Activated T-cell treated with anti-CD3 and anti-CD28 coated beads, Interleukin-2, amount 50 U/mL, for 72 hours (primary cell): ENCODE data around the gene TCF7L1. TPM values are rescaled to one million over a fixed set of nuclear protein-coding genes. Genes with fewer than 3 reads are reported as not detected.
A peak's percentile ranks its signal among the peaks of the same experiment; 100 is the strongest.
"Not testable (repeated sequence)": the region's sequence is repeated elsewhere in the genome, so short reads cannot be mapped to it uniquely, and the experiment has no call there.

Experiments
- ATAC-seq, 2 donors: fragments of 150-1000 bp; cut with Tn5 transposase; replicated peaks in 1 of 2; 2 replicates each; pipeline ENCODE4 v1.10.0; 2021; ENCODE audit warnings: moderate library complexity in 2 of 2, mild to moderate bottlenecking in 1 of 2
- DNase-seq, 2 donors: peaks; one replicate each; pipeline ENCODE4 v3.0.0; 2021 to 2022; ENCODE audit warnings: mixed read lengths in 1 of 2
- H3K27ac Mint-ChIP-seq: one replicate; pipeline ENCODE4 v1.8.0; 2022; ENCODE audit warnings: mild to moderate bottlenecking, moderate library complexity, mixed read lengths
- H3K27me3 Mint-ChIP-seq: one replicate; pipeline ENCODE4 v1.8.0; 2022; ENCODE audit warnings: low read depth, mixed read lengths
- H3K36me3 Mint-ChIP-seq, 2 donors: one replicate each; pipeline ENCODE4 v1.8.0; 2022; ENCODE audit warnings: mixed read lengths in 2 of 2, mild to moderate bottlenecking in 1 of 2; ENCODE audit not compliant: insufficient read depth in 2 of 2
- H3K4me1 Mint-ChIP-seq: one replicate; pipeline ENCODE4 v1.8.0; 2022; ENCODE audit warnings: low read depth, mixed read lengths
- H3K4me3 Mint-ChIP-seq, 2 donors: one replicate each; pipeline ENCODE4 v1.8.0; 2022; ENCODE audit warnings: mild to moderate bottlenecking in 2 of 2, mixed read lengths in 2 of 2, moderate library complexity in 2 of 2
- H3K9me3 Mint-ChIP-seq, 2 donors: one replicate each; pipeline ENCODE4 v1.8.0; 2022; ENCODE audit warnings: mixed read lengths in 2 of 2
- total RNA-seq, 2 donors: library from RNA; stranded (reverse); gene quantifications; one replicate each; pipeline ENCODE4 v1.2.3, GENCODE V29; 2022

The TCF7L1 gene
- total RNA-seq, 2 donors from 2014 or later: 0.07 to 0.16 TPM

GRCh38 chr2:85319796-85320195, 186.6 kb downstream of the TCF7L1 start:
- H3K4me3 Mint-ChIP-seq: peak overlapping the region; percentile 15 to 98

GRCh38 chr2:85323351-85323987, 190.3 kb downstream of the TCF7L1 start:
- DNase-seq (no peak), ATAC-seq (no peak)
- peak overlapping the region; percentile 98 for H3K4me3 Mint-ChIP-seq
- H3K27ac Mint-ChIP-seq: peak overlapping the region; percentile 81
- H3K36me3 Mint-ChIP-seq: peaks cover 35 to 81% of the 10 kb centered on the region in 2 donors
- no peaks in the 10 kb centered on the region for H3K27me3 Mint-ChIP-seq
- H3K9me3 Mint-ChIP-seq: no peaks in the 10 kb centered on the region
- H3K4me1 Mint-ChIP-seq: peaks cover 75% of the 10 kb centered on the region

More at GRCh38 chr2:85319796-85320195, 186.6 kb downstream of the TCF7L1 start:
- Mint-ChIP-seq H3K9me3 (no peaks in the 10 kb centered on the region), H3K27me3 (no peaks in the 10 kb centered on the region), H3K27ac (peak overlapping the region; percentile 44), H3K36me3 (peaks cover 24 to 61% of the 10 kb centered on the region in 2 donors), H3K4me1 (peaks cover 73% of the 10 kb centered on the region)
- ATAC-seq (no peak), DNase-seq (no peak)

- not testable (repeated sequence) for ATAC-seq, H3K27me3 Mint-ChIP-seq, DNase-seq, H3K9me3 Mint-ChIP-seq
- Mint-ChIP-seq H3K4me3 (peak overlapping the region; percentile 98), H3K4me1 (peaks cover 75% of the 10 kb centered on the region), H3K27ac (peak overlapping the region; percentile 81), H3K36me3 (peaks cover 35 to 81% of the 10 kb centered on the region in 2 donors)
Measured at GRCh38 chr2:85323988-85324367, 190.8 kb downstream of the TCF7L1 start.

- H3K36me3 Mint-ChIP-seq: peaks cover 33 to 76% of the 10 kb centered on the region in 2 donors
- peak overlapping the region; percentile 98 for H3K4me3 Mint-ChIP-seq
- H3K27ac Mint-ChIP-seq: peak overlapping the region; percentile 99
- DNase-seq (no peak), ATAC-seq (no peak)
- H3K4me1 Mint-ChIP-seq: peaks cover 75% of the 10 kb centered on the region
- H3K27me3 Mint-ChIP-seq: no peaks in the 10 kb centered on the region
- H3K9me3 Mint-ChIP-seq: peaks cover 0 to 2% of the 10 kb centered on the region in 2 donors
Measured at GRCh38 chr2:85324639-85325465, 191.7 kb downstream of the TCF7L1 start.

- peaks cover 72% of the 10 kb centered on the region for H3K4me1 Mint-ChIP-seq
- H3K36me3 Mint-ChIP-seq: peaks cover 31 to 71% of the 10 kb centered on the region in 2 donors
- H3K27ac Mint-ChIP-seq: peak overlapping the region; percentile 99
- H3K9me3 Mint-ChIP-seq: peaks cover 0 to 2% of the 10 kb centered on the region in 2 donors
- H3K27me3 Mint-ChIP-seq: no peaks in the 10 kb centered on the region
- DNase-seq: no peak
- ATAC-seq: no peak
- peak overlapping the region; percentile 98 for H3K4me3 Mint-ChIP-seq
Measured at GRCh38 chr2:85325466-85325811, 192.2 kb downstream of the TCF7L1 start.

- H3K36me3 Mint-ChIP-seq: peaks cover 26 to 59% of the 10 kb centered on the region in 2 donors
- peaks cover 72% of the 10 kb centered on the region for H3K4me1 Mint-ChIP-seq
- peak overlapping the region; percentile 99 for H3K27ac Mint-ChIP-seq
- no peaks in the 10 kb centered on the region for H3K27me3 Mint-ChIP-seq
- peak; percentile 40 for ATAC-seq
- peak overlapping the region; percentile 98 for H3K4me3 Mint-ChIP-seq
- H3K9me3 Mint-ChIP-seq: peaks cover 0 to 2% of the 10 kb centered on the region in 2 donors
- peak; percentile 61 to 63 for DNase-seq
Measured at GRCh38 chr2:85326406-85327159, 193.4 kb downstream of the TCF7L1 start.

- Mint-ChIP-seq H3K9me3 (peaks cover 0 to 2% of the 10 kb centered on the region in 2 donors), H3K36me3 (peaks cover 26 to 52% of the 10 kb centered on the region in 2 donors), H3K4me3 (peak overlapping the region; percentile 98), H3K4me1 (peaks cover 70% of the 10 kb centered on the region), H3K27ac (peak overlapping the region; percentile 99), H3K27me3 (no peaks in the 10 kb centered on the region)
- DNase-seq: peak; percentile 66 to 68
- peak; percentile 38 to 41 for ATAC-seq
Measured at GRCh38 chr2:85327160-85327821, 194.1 kb downstream of the TCF7L1 start.

GRCh38 chr2:85327822-85328617, 194.8 kb downstream of the TCF7L1 start, which contains the start of gene TGOLN2:
TGOLN2 (minus strand) TSS chr2:85327989; CDS start chr2:85327962, 27 bp downstream.
- H3K9me3 Mint-ChIP-seq: peaks cover 0 to 2% of the 10 kb centered on the region in 2 donors
- H3K27me3 Mint-ChIP-seq: no peaks in the 10 kb centered on the region
- peaks cover 24 to 45% of the 10 kb centered on the region in 2 donors for H3K36me3 Mint-ChIP-seq
- peak within 1 kb of the TSS; percentile 98 for H3K4me3 Mint-ChIP-seq
- ATAC-seq: peak; percentile 90 to 92
- H3K27ac Mint-ChIP-seq: peak within 1 kb of the TSS; percentile 99
- H3K4me1 Mint-ChIP-seq: peaks cover 62% of the 10 kb centered on the region
- DNase-seq: peak; percentile 96

- H3K9me3 Mint-ChIP-seq: peaks cover 0 to 2% of the 10 kb centered on the region in 2 donors
- peak overlapping the region; percentile 98 for H3K4me3 Mint-ChIP-seq
- H3K36me3 Mint-ChIP-seq: peaks cover 19 to 35% of the 10 kb centered on the region in 2 donors
- no peaks in the 10 kb centered on the region for H3K27me3 Mint-ChIP-seq
- no peak for ATAC-seq
- peaks cover 50% of the 10 kb centered on the region for H3K4me1 Mint-ChIP-seq
- H3K27ac Mint-ChIP-seq: peak overlapping the region; percentile 92
- no peak for DNase-seq
Measured at GRCh38 chr2:85329181-85329651, 196.0 kb downstream of the TCF7L1 start.

GRCh38 chr2:85329701-85330100, 196.5 kb downstream of the TCF7L1 start:
- not testable (repeated sequence) for ATAC-seq, H3K27me3 Mint-ChIP-seq, H3K27ac Mint-ChIP-seq, DNase-seq, H3K9me3 Mint-ChIP-seq
- H3K4me1 Mint-ChIP-seq: peaks cover 46% of the 10 kb centered on the region
- H3K36me3 Mint-ChIP-seq: peaks cover 19 to 34% of the 10 kb centered on the region in 2 donors
- peak overlapping the region in 1 of 2 donors; percentile 98 for H3K4me3 Mint-ChIP-seq

GRCh38 chr2:85330839-85331636, 197.8 kb downstream of the TCF7L1 start:
- ATAC-seq (peak in 1 of 2 donors; percentile 8), DNase-seq (peak in 1 of 2 donors; percentile 45)
- Mint-ChIP-seq H3K9me3 (peaks cover 0 to 2% of the 10 kb centered on the region in 2 donors), H3K4me1 (peaks cover 37% of the 10 kb centered on the region), H3K27ac (peak overlapping the region; percentile 23), H3K36me3 (peaks cover 16 to 23% of the 10 kb centered on the region in 2 donors), H3K4me3 (peak overlapping the region in 1 of 2 donors; percentile 20), H3K27me3 (no peaks in the 10 kb centered on the region)
